ENCODE measurements around the gene APAF1. TPM values are rescaled to one million over a fixed set of nuclear protein-coding genes. Genes with fewer than 3 reads are reported as not detected.

Gene APAF1
- total RNA-seq, 1 experiment from 2014 or later, result 19.1 TPM

DNA sequence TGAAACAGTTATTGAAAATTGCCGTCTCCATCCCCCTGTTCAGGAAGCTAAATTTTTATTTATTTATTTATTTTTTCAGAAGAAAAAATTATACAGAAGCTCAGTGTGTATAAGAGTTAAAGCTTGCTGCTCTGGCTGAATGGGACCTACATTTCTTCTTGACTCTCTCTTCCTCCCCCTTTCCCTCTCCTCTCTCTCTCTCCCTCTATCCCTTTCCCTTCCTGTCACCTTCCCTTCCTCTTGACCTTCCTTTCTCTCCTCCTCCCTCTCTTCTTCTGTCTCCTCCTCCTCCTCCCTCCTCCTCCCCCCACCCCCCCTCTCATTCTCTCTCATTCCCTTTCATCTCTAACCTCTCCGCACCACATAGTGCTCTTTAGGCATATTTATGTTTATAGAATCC is 39.1 kb downstream of the APAF1 start:
- intact Hi-C loops (cut with micrococcal nuclease; ENCODE audit: unreplicated experiment), result no loop called here
- H3K9me2 ChIP-seq (ENCODE audit: insufficient read depth), result no peaks in the 10 kb centered on the region
- no peaks in the 10 kb centered on the region for H3K79me2 ChIP-seq (ENCODE audit: low read depth)
- H3K27ac ChIP-seq, result no peak overlapping the region
- TF ChIP-seq, protein P1, sequence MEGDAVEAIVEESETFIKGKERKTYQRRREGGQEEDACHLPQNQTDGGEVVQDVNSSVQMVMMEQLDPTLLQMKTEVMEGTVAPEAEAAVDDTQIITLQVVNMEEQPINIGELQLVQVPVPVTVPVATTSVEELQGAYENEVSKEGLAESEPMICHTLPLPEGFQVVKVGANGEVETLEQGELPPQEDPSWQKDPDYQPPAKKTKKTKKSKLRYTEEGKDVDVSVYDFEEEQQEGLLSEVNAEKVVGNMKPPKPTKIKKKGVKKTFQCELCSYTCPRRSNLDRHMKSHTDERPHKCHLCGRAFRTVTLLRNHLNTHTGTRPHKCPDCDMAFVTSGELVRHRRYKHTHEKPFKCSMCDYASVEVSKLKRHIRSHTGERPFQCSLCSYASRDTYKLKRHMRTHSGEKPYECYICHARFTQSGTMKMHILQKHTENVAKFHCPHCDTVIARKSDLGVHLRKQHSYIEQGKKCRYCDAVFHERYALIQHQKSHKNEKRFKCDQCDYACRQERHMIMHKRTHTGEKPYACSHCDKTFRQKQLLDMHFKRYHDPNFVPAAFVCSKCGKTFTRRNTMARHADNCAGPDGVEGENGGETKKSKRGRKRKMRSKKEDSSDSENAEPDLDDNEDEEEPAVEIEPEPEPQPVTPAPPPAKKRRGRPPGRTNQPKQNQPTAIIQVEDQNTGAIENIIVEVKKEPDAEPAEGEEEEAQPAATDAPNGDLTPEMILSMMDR (conservative IDR thresholded peaks at IDR 0.05), result no peak
- TF ChIP-seq EZH2 (IDR thresholded peaks at IDR 0.05; ENCODE audit: low read depth), result no peak
- H3K4me2 ChIP-seq, result no peak overlapping the region
- H3K27me3 ChIP-seq (ENCODE audit: insufficient read depth, low read depth), result no peaks in the 10 kb centered on the region
- H3K36me3 ChIP-seq (ENCODE audit: low read depth), result no peaks in the 10 kb centered on the region
- ChIA-PET CTCF (no interaction called here), POLR2A (ENCODE audit: unreplicated experiment) (interaction anchor here (0.5 kb wide), 1 partner anchor 38 kb away, joined by 4 read pairs; no protein-coding TSS in a partner anchor)
- H2AFZ ChIP-seq, result no peak overlapping the region
- H3K4me1 ChIP-seq (replicated peaks; ENCODE audit: insufficient read depth), result no peaks in the 10 kb centered on the region
- no peaks in the 10 kb centered on the region for H3F3A ChIP-seq (ENCODE audit: insufficient read depth, low read depth)
- BruUV-seq (replicated peaks), result no TSS peak
- H3K4me3 ChIP-seq, result no peak overlapping the region
- no peaks in the 10 kb centered on the region for H4K20me1 ChIP-seq (ENCODE audit: insufficient read depth)
- no peak for DNase-seq
- no peaks in the 10 kb centered on the region; the same call in 1 of the 2 replicates for H3K9me3 ChIP-seq (ENCODE audit: insufficient read depth, low read depth)

DNA sequence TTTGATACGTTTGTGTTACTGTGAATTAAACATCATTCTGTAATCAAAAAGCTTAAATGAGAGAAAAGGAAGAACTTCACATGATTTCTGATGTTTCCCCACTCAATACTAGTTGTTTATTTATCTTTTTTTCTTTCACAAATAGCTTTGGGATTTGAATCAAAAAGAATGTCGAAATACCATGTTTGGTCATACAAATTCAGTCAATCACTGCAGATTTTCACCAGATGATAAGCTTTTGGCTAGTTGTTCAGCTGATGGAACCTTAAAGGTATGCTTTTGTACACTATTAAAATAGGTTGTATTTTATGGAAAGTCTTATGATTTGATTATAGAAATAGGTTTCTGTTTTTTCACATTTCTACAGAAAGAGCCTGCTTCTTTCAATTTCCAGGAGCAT is 41.5 kb downstream of the APAF1 start:
- no TSS peak for BruUV-seq (replicated peaks)
- Histone ChIP-seq H3K9me2 (ENCODE audit: insufficient read depth) (no peaks in the 10 kb centered on the region), H3K4me3 (no peak overlapping the region), H3K9me3 (ENCODE audit: insufficient read depth, low read depth) (no peaks in the 10 kb centered on the region; the same call in 1 of the 2 replicates), H3K36me3 (ENCODE audit: low read depth) (no peaks in the 10 kb centered on the region), H4K20me1 (ENCODE audit: insufficient read depth) (no peaks in the 10 kb centered on the region), H3K27ac (no peak overlapping the region), H3F3A (ENCODE audit: insufficient read depth, low read depth) (no peaks in the 10 kb centered on the region), H2AFZ (no peak overlapping the region), H3K4me2 (no peak overlapping the region), H3K4me1 (replicated peaks; ENCODE audit: insufficient read depth) (no peaks in the 10 kb centered on the region), H3K27me3 (ENCODE audit: insufficient read depth, low read depth) (no peaks in the 10 kb centered on the region), H3K79me2 (ENCODE audit: low read depth) (no peaks in the 10 kb centered on the region)
- CTCF ChIA-PET, result no interaction called here
- POLR2A ChIA-PET (ENCODE audit: unreplicated experiment), result no interaction called here
- no peak for TF ChIP-seq EZH2 (IDR thresholded peaks at IDR 0.05; ENCODE audit: low read depth)
- TF ChIP-seq, protein P1 (conservative IDR thresholded peaks at IDR 0.05), result no peak
- intact Hi-C loops (cut with micrococcal nuclease; ENCODE audit: unreplicated experiment), result no loop called here
- DNase-seq, result no peak

DNA sequence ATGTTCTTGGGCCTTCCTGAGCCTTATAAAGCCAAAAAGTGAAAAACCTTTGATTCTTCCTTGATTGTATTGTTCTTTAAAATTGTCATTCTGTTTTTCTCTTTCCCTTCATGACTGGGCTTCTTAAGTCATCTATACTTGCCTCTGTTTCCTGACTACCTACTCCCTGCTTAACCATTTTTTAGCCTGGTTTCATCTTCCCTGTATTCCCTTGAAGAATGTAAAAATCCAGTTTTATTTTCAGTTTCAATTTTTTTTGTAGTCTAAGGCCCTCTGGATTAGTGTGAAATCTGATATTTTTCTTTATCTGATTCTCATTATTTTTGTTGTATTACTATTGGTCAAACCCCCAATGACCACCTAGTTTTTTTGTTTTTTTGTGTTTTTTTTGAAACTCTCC is 46.3 kb downstream of the APAF1 start:
- H3F3A ChIP-seq (ENCODE audit: insufficient read depth, low read depth), result no peaks in the 10 kb centered on the region
- POLR2A ChIA-PET (ENCODE audit: unreplicated experiment), result no interaction called here
- H4K20me1 ChIP-seq (ENCODE audit: insufficient read depth), result no peaks in the 10 kb centered on the region
- CTCF ChIA-PET, result no interaction called here
- TF ChIP-seq EZH2 (IDR thresholded peaks at IDR 0.05; ENCODE audit: low read depth), result no peak
- TF ChIP-seq, protein P1 (conservative IDR thresholded peaks at IDR 0.05), result no peak
- no peaks in the 10 kb centered on the region for H3K9me2 ChIP-seq (ENCODE audit: insufficient read depth)
- no peak overlapping the region for H3K4me2 ChIP-seq
- DNase-seq, result no peak
- H2AFZ ChIP-seq, result no peak overlapping the region
- no peaks in the 10 kb centered on the region; the same call in 1 of the 2 replicates for H3K9me3 ChIP-seq (ENCODE audit: insufficient read depth, low read depth)
- H3K79me2 ChIP-seq (ENCODE audit: low read depth), result no peaks in the 10 kb centered on the region
- intact Hi-C loops (cut with micrococcal nuclease; ENCODE audit: unreplicated experiment), result no loop called here
- H3K36me3 ChIP-seq (ENCODE audit: low read depth), result no peaks in the 10 kb centered on the region
- no peaks in the 10 kb centered on the region for H3K4me1 ChIP-seq (replicated peaks; ENCODE audit: insufficient read depth)
- no peak overlapping the region for H3K4me3 ChIP-seq
- H3K27me3 ChIP-seq (ENCODE audit: insufficient read depth, low read depth), result no peaks in the 10 kb centered on the region
- BruUV-seq (replicated peaks), result no TSS peak
- no peak overlapping the region for H3K27ac ChIP-seq
